GM10847 (cell line): ENCODE results near the gene NFIA.

Experiments
- POLR2A ChIP-seq: IDR thresholded peaks from 2 replicates; pipeline ENCODE4 v1.6.1; 2011; ENCODE audit not compliant: insufficient read length; ENCODE audit errors: extremely low read depth

NFIA gene

GRCh38 chr1:61290525-61290924 lies 208.2 kb downstream of the NFIA start:
- TF ChIP-seq POLR2A, result no peak

DNA sequence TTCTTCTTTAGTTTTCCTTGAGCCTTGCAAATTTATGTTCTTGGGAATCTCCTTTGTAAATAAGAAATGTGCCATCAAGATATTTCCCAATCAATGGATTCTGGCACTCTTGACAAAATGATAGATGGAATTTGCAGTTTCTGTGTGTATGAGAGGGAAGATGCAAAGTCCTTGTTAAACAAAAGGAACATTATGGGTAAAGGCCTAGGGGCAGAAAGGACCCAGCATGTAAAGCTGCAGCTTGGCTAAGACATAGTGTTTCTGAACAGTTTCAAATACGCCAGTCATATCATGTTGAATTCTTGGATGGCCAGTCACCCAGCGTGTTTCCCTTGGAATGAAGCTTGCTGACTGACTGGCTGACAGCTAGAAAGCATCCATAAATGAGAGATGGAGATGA lies 210.8 kb downstream of the NFIA start:
- TF ChIP-seq POLR2A, result no peak

- no peak for TF ChIP-seq POLR2A
Observed at GRCh38 chr1:61293986-61294504, 211.7 kb downstream of the NFIA start.

GRCh38 chr1:61294930-61295329 lies 212.6 kb downstream of the NFIA start:
- TF ChIP-seq POLR2A, result no peak

- TF ChIP-seq POLR2A, result no peak
Observed at GRCh38 chr1:61295818-61296537, 213.6 kb downstream of the NFIA start.

GRCh38 chr1:61297887-61298286 lies 215.5 kb downstream of the NFIA start:
- no peak for TF ChIP-seq POLR2A

GRCh38 chr1:61299463-61299862 lies 217.1 kb downstream of the NFIA start:
- TF ChIP-seq POLR2A, result no peak

DNA sequence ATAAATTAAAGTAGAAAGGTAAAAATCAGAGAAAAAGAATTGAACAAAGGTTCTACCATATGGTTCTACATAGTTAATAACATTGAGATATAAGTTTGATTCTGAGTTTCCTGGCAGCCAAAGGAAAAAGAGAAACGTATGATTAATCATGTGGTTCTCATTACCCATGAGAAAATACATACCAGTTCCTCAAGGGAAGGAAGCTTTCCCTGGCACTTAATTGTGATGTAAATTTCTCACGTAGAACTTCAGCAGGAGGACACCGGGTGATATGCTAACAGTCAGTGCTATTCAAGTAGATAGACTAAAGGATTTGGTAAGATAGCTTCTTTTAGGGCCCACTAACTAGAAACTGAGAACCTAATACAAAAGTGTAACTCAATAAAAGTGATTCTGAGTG lies 218.5 kb downstream of the NFIA start:
- TF ChIP-seq POLR2A, result no peak

DNA sequence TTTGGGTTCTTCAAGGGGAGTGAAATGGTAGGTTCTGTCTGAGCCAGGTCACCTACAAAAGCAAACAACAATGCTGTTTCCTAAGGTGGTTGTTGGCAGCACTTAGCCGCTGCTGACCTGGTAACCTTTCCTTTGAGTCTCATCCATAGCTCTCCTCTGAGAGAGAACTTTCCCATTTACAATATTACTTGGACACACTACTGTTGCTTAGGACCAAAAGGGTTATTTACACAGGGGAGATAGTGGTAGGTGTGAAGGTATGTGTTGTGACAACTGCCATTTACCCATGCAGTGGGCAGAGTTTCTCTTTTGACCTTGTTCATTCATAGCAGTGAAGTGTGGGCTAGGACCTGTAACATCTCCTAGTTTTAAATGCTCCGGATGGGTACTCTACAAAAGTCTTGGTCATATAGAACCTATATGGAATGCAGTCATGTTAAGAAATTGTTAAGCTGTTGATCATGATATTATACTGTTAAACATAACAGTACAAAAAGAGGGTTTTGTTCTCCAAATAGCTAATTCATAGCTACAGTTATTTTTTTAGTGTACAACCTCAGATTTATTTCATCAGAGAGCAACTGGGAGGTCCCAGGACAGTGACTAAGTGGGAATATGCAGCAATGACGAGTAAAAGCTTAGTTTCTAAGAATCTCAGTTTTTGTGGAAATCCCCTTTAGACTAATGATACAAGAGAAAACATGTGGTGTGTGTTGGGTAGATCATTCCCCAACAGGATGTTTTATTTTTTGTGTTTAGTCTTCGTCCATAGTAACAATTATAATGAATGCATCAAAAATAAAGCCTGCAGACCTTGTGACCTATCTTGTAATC lies 219.7 kb downstream of the NFIA start:
- no peak for TF ChIP-seq POLR2A

GRCh38 chr1:61307422-61308142 lies 225.2 kb downstream of the NFIA start:
- TF ChIP-seq POLR2A, result no peak

DNA sequence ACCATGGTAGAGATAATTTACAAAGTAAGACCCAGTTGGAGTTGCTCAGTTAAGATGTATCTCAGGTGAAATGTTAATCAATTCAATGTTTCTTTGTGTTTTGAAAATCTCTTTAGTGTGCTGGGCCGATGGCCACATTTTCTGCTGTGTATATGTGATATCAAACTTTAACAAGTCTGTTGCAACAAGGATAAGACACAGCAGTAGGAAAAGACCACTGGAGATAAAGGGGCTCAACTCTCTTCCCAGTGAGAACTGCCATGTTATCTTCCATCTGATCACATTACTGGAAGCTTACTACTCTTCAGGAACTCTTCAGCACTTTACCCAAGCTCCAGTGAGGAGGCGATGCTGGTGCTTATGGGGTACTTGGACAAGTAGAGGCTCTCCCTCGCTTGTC lies 227.7 kb downstream of the NFIA start:
- no peak for TF ChIP-seq POLR2A

GRCh38 chr1:61310538-61310937 lies 228.2 kb downstream of the NFIA start:
- no peak for TF ChIP-seq POLR2A

DNA sequence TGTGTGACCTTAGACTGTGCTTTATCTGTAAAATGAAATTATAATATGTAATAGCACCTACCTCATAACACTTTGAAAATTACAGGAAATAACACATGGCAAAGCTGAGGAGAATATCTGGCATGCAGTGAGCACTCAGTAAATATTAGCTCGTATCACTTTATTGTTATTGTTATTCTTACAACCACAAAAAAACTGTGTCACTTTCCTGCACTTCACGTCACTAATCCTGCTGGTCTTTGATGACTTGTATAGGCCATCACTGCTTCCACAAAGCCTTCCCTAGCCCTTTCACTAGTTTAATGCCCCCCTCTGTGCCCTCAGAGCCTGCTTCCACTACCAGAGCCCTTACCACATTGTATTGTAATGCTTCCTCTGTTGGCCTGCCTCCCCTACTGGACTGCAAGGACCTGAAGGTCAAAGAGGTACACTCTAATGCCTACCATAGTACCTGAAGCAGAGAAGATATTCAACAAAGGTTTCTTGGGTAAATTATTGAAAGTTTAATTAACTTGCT lies 231.6 kb downstream of the NFIA start:
- no peak for TF ChIP-seq POLR2A

- TF ChIP-seq POLR2A, result no peak
Observed at GRCh38 chr1:61315011-61315410, 232.7 kb downstream of the NFIA start.

- TF ChIP-seq POLR2A, result no peak
Observed at GRCh38 chr1:61316493-61316892, 234.1 kb downstream of the NFIA start.
